Measurements from ENCODE around the gene ADCY7.

The ADCY7 gene

DNA sequence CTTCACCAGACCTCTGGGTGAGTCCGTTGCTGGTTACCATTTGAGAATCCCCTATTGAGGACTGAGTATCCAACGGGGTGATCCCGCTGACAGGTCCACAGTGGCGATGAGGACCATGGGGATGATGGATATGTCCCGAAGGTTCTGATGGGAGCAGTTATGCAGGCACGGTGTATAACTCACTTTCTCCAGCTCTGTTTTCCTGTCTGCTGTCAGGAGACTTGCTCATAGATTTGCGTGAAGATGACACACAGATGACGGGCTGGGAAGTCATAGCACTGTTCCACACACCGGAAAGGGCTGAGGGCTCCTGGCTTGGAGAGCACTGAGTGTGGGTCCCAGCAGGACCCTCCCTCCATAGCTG, 22.2 kb upstream of the ADCY7 start:
- Histone ChIP-seq H3K36me3 (ENCODE audit: control insufficient read depth, insufficient read depth, low read length) (no peaks in the 10 kb centered on the region), H3K4me3 (ENCODE audit: low read length) (no peak overlapping the region), H3K4me1 (ENCODE audit: control insufficient read depth, insufficient read depth, low read length) (peaks cover 20% of the 10 kb centered on the region), H3K9ac (ENCODE audit: low read length) (no peak overlapping the region), H3K27me3 (ENCODE audit: control insufficient read depth, insufficient read depth, low read length) (no peaks in the 10 kb centered on the region), H3K9me3 (ENCODE audit: control insufficient read depth, low read length) (no peaks in the 10 kb centered on the region)

GRCh38 chr16:50244504-50245416, 21.6 kb upstream of the ADCY7 start:
- peaks cover 20% of the 10 kb centered on the region for H3K4me1 ChIP-seq (ENCODE audit: control insufficient read depth, insufficient read depth, low read length)
- no peaks in the 10 kb centered on the region for H3K27me3 ChIP-seq (ENCODE audit: control insufficient read depth, insufficient read depth, low read length)
- peak overlapping the region; percentile 73 for H3K9ac ChIP-seq (ENCODE audit: low read length)
- H3K4me3 ChIP-seq (ENCODE audit: low read length): peak overlapping the region; percentile 67
- no peaks in the 10 kb centered on the region for H3K9me3 ChIP-seq (ENCODE audit: control insufficient read depth, low read length)
- H3K36me3 ChIP-seq (ENCODE audit: control insufficient read depth, insufficient read depth, low read length): no peaks in the 10 kb centered on the region

GRCh38 chr16:50245417-50246298, 20.7 kb upstream of the ADCY7 start:
- Histone ChIP-seq H3K36me3 (ENCODE audit: control insufficient read depth, insufficient read depth, low read length) (no peaks in the 10 kb centered on the region), H3K9me3 (ENCODE audit: control insufficient read depth, low read length) (no peaks in the 10 kb centered on the region), H3K4me3 (ENCODE audit: low read length) (peak overlapping the region; percentile 67), H3K27me3 (ENCODE audit: control insufficient read depth, insufficient read depth, low read length) (no peaks in the 10 kb centered on the region), H3K4me1 (ENCODE audit: control insufficient read depth, insufficient read depth, low read length) (peaks cover 20% of the 10 kb centered on the region), H3K9ac (ENCODE audit: low read length) (peak overlapping the region; percentile 73)

DNA sequence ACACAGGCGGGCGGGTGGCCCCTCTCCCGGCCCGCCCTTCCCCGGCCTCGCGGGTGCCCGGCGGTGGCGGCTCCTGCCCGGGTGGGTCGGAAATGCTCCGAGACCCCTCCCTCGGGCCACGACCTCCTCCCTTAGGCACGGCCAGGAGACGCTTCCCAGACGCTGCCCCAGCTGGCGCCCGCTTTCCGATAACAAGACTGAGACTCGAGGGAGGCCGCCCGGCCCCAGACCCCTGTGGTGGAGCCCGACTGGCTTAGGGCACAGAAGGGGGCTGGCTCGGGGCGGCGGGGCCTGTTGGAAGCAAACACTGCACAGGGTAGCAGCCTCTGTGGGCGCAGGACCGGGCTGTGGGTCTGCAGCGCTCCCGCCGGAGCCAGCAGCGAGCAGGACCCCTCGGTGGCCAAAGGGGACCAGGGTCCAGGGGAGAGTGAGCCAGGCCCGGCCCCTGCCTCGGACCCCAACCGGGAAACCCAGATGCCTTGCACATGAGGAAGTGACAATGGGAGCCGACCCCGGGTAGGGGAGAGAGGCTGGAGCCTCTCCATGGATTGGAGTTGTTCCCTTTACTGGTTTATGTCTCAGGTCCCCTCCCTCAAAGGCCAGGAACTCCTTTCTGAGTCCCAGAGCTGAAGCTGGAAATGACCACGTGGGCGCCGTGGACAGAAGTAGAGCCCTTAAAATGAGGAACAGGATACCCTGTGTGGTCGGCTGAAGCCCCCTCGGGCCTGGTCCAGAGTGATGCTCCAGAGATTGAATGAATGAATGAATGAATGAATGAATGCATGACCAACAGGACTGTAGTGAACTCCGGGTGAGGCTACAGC, 19.8 kb upstream of the ADCY7 start:
- no peaks in the 10 kb centered on the region for H3K36me3 ChIP-seq (ENCODE audit: control insufficient read depth, insufficient read depth, low read length)
- no peak overlapping the region for H3K4me3 ChIP-seq (ENCODE audit: low read length)
- H3K9me3 ChIP-seq (ENCODE audit: control insufficient read depth, low read length): no peaks in the 10 kb centered on the region
- peak overlapping the region; percentile 64 for H3K9ac ChIP-seq (ENCODE audit: low read length)
- no peaks in the 10 kb centered on the region for H3K27me3 ChIP-seq (ENCODE audit: control insufficient read depth, insufficient read depth, low read length)
- peaks cover 20% of the 10 kb centered on the region for H3K4me1 ChIP-seq (ENCODE audit: control insufficient read depth, insufficient read depth, low read length)

- Histone ChIP-seq H3K9me3 (ENCODE audit: control insufficient read depth, low read length) (no peaks in the 10 kb centered on the region), H3K4me3 (ENCODE audit: low read length) (no peak overlapping the region), H3K36me3 (ENCODE audit: control insufficient read depth, insufficient read depth, low read length) (no peaks in the 10 kb centered on the region), H3K27me3 (ENCODE audit: control insufficient read depth, insufficient read depth, low read length) (no peaks in the 10 kb centered on the region), H3K4me1 (ENCODE audit: control insufficient read depth, insufficient read depth, low read length) (peaks cover 20% of the 10 kb centered on the region), H3K9ac (ENCODE audit: low read length) (no peak overlapping the region)
Observed at GRCh38 chr16:50247123-50247905, 19.0 kb upstream of the ADCY7 start.

DNA sequence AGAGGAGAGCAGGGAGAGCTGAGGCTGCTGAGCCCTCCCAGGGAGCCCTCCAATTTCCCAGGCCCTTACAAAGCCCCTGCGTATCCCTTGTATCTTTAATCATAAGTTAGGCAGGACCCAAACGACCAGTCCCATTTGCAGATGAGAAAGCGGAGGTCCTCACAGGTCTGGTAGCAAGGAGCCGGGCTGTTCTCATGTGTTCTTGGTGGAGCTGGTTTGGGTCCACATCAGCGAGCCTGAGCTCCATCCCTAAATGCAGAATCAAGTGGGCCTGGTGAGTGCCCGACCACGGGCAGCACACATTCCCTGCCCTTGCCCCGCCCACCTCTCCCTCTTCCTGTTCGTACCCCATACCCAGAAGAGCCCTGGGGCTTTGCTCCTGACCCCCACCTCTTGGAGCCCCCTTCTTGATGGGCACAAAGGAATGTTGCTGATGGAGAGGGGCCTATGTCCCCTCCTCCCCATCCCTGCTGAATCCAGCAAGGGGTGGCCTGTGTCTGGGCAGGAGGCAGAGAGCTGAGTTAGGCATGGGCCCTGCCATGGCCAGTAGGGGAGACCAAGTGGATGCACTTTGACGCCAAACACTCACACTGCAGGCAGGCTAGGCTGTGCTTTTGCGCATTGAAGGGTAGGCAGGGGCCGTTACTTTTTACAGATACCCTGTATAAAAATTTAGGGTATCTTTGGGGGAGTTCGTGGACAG, 18.3 kb upstream of the ADCY7 start:
- no peak overlapping the region for H3K9ac ChIP-seq (ENCODE audit: low read length)
- no peak overlapping the region for H3K4me3 ChIP-seq (ENCODE audit: low read length)
- H3K36me3 ChIP-seq (ENCODE audit: control insufficient read depth, insufficient read depth, low read length): no peaks in the 10 kb centered on the region
- no peaks in the 10 kb centered on the region for H3K27me3 ChIP-seq (ENCODE audit: control insufficient read depth, insufficient read depth, low read length)
- H3K4me1 ChIP-seq (ENCODE audit: control insufficient read depth, insufficient read depth, low read length): peaks cover 20% of the 10 kb centered on the region
- H3K9me3 ChIP-seq (ENCODE audit: control insufficient read depth, low read length): no peaks in the 10 kb centered on the region

DNA sequence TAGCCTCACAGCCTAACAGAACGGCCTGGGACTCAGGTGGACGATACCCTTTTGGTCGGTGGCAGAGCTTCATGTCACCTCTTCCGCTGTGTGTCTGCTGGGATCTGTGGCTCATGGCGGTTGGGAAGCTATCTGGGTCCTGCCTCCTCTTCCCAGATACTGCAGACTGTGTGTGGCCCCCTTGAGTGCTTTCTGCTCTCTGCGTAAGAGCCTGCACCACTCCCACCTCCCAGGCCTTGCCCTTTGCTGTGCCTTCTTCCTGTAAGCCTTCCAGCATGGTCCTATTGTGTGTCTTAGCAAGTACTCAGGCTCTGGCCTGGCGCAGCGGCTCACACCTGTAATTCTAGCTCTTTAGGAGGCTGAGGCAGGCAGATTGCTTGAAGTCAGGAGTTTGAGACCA, 17.5 kb upstream of the ADCY7 start:
- Histone ChIP-seq H3K27me3 (ENCODE audit: control insufficient read depth, insufficient read depth, low read length) (no peaks in the 10 kb centered on the region), H3K9ac (ENCODE audit: low read length) (no peak overlapping the region), H3K9me3 (ENCODE audit: control insufficient read depth, low read length) (no peaks in the 10 kb centered on the region), H3K36me3 (ENCODE audit: control insufficient read depth, insufficient read depth, low read length) (no peaks in the 10 kb centered on the region), H3K4me1 (ENCODE audit: control insufficient read depth, insufficient read depth, low read length) (peaks cover 20% of the 10 kb centered on the region), H3K4me3 (ENCODE audit: low read length) (no peak overlapping the region)

GRCh38 chr16:50251375-50252081, 14.8 kb upstream of the ADCY7 start:
- Histone ChIP-seq H3K4me3 (ENCODE audit: low read length) (no peak overlapping the region), H3K9me3 (ENCODE audit: control insufficient read depth, low read length) (no peaks in the 10 kb centered on the region), H3K27me3 (ENCODE audit: control insufficient read depth, insufficient read depth, low read length) (no peaks in the 10 kb centered on the region), H3K36me3 (ENCODE audit: control insufficient read depth, insufficient read depth, low read length) (no peaks in the 10 kb centered on the region), H3K4me1 (ENCODE audit: control insufficient read depth, insufficient read depth, low read length) (peaks cover 6% of the 10 kb centered on the region), H3K9ac (ENCODE audit: low read length) (no peak overlapping the region)

- no peak overlapping the region for H3K4me3 ChIP-seq (ENCODE audit: low read length)
- H3K9me3 ChIP-seq (ENCODE audit: control insufficient read depth, low read length): no peaks in the 10 kb centered on the region
- no peak overlapping the region for H3K9ac ChIP-seq (ENCODE audit: low read length)
- H3K4me1 ChIP-seq (ENCODE audit: control insufficient read depth, insufficient read depth, low read length): peaks cover under 1% of the 10 kb centered on the region
- no peaks in the 10 kb centered on the region for H3K27me3 ChIP-seq (ENCODE audit: control insufficient read depth, insufficient read depth, low read length)
- no peaks in the 10 kb centered on the region for H3K36me3 ChIP-seq (ENCODE audit: control insufficient read depth, insufficient read depth, low read length)
Observed at GRCh38 chr16:50252082-50252611, 14.2 kb upstream of the ADCY7 start.

GRCh38 chr16:50252874-50253513, 13.4 kb upstream of the ADCY7 start:
- H3K36me3 ChIP-seq (ENCODE audit: control insufficient read depth, insufficient read depth, low read length): no peaks in the 10 kb centered on the region
- no peak overlapping the region for H3K4me3 ChIP-seq (ENCODE audit: low read length)
- H3K4me1 ChIP-seq (ENCODE audit: control insufficient read depth, insufficient read depth, low read length): no peaks in the 10 kb centered on the region
- H3K9me3 ChIP-seq (ENCODE audit: control insufficient read depth, low read length): no peaks in the 10 kb centered on the region
- H3K9ac ChIP-seq (ENCODE audit: low read length): no peak overlapping the region
- H3K27me3 ChIP-seq (ENCODE audit: control insufficient read depth, insufficient read depth, low read length): no peaks in the 10 kb centered on the region
